ENCODE results near the gene AFAP1L1. TPM values are rescaled to one million over a fixed set of nuclear protein-coding genes. Genes with fewer than 3 reads are reported as not detected.

Gene AFAP1L1
- total RNA-seq, 1 experiment from 2014 or later: 2.2 TPM

DNA sequence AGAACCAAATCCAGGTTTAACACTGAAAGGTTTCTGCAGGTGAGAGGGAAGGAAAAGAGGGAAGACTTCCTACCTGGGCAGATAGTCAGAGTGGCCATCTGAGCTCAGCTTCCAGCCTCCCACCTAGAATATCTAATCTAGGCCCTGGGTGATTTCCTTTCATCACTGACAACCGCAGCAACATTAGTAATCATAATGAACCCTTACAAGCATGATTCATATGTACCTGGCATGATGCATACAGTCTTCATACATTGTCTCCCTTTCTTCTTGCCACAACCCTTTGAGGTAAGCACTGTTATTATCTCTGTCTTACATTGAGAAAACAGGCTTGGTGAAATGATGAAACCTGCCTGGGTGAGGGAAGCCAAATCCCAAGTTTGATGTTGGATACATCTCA is 13.5 kb downstream of the AFAP1L1 start:
- DNase-seq: no peak
- Histone ChIP-seq H3K27me3 (ENCODE audit: control insufficient read depth, insufficient read depth, low read length) (no peaks in the 10 kb centered on the region), H3K36me3 (replicated peaks; ENCODE audit: control insufficient read depth, insufficient read depth, low read length) (no peaks in the 10 kb centered on the region), H3K4me3 (ENCODE audit: insufficient read depth, low read depth, low read length) (no peak overlapping the region)

DNA sequence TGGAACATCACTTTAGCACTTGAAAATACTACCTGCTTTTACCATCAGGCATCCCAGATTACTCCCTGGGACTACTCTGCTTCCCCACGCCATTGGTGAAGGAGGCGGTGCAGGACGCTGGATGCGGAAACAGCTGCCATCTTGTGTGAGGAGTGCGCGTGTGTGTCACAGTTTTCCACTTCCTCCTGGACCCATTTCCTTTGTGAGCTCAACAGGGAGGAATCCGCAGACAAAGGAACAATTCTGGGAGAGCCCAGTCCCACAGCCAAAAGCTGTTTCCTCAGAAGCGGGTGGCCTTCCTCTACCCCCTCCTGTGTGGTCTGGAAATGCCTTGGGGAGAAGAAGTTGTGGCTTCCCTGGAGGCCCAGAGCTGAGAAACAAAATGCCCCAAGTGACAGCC is 16.8 kb downstream of the AFAP1L1 start:
- H3K36me3 ChIP-seq (replicated peaks; ENCODE audit: control insufficient read depth, insufficient read depth, low read length): no peaks in the 10 kb centered on the region
- H3K4me3 ChIP-seq (ENCODE audit: insufficient read depth, low read depth, low read length): no peak overlapping the region
- DNase-seq: no peak
- H3K27me3 ChIP-seq (ENCODE audit: control insufficient read depth, insufficient read depth, low read length): no peaks in the 10 kb centered on the region

DNA sequence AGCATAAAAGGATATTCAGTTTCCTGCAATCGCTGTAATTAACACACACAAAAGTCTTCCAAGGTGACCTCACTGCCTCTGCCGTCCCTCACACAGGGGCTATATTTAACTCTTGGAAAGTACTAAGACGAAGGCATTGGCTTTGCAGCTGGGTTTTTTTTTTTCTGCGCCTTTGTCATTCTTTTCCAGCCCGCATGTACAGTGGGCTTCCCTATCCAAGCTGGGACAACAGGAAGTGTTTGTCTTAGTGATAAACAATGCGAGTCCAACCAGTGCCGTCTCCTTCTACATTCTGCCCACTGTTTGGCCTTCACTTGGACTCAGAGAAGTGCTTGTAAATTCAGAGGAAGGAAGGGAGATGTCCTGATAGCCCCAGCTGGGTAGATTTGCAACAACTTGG is 17.6 kb downstream of the AFAP1L1 start:
- DNase-seq: no peak
- no peaks in the 10 kb centered on the region for H3K27me3 ChIP-seq (ENCODE audit: control insufficient read depth, insufficient read depth, low read length)
- no peaks in the 10 kb centered on the region for H3K36me3 ChIP-seq (replicated peaks; ENCODE audit: control insufficient read depth, insufficient read depth, low read length)
- no peak overlapping the region for H3K4me3 ChIP-seq (ENCODE audit: insufficient read depth, low read depth, low read length)

- DNase-seq: no peak
- no peaks in the 10 kb centered on the region for H3K36me3 ChIP-seq (replicated peaks; ENCODE audit: control insufficient read depth, insufficient read depth, low read length)
- no peak overlapping the region for H3K4me3 ChIP-seq (ENCODE audit: insufficient read depth, low read depth, low read length)
- no peaks in the 10 kb centered on the region for H3K27me3 ChIP-seq (ENCODE audit: control insufficient read depth, insufficient read depth, low read length)
Measured at GRCh38 chr5:149294872-149295829, 23.5 kb downstream of the AFAP1L1 start.

DNA sequence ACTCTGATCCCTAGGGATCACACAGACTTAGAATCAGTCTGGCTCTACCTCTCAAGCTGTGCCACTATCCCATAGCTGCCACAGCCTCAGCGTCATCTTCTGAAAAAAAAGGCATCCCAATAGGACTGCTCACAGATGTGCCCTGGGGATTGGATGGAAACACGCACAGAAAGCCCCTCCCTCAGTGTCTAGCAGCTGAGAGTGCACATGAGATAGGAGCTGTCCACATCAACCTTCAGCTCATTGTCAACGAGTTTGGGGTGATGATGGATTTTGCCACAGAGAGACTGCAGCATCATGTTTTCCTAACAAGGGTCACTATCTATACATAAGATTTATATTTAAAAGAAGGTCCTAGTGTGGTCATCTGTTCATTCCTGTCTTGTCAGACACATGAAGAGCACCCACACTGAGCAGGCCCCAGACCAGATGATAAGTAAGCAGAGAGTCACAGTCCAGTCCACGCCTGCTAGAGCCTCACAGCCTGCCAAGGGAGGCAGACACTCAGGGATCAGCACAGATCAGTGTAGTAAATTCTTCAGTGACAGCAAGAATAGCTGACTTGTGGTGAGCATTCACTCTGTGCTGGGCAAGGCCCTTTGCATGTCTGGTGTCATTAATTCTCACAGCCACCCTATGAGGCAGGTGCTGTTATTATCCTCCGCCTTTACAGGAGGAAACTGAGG is 25.8 kb downstream of the AFAP1L1 start:
- H3K27me3 ChIP-seq (ENCODE audit: control insufficient read depth, insufficient read depth, low read length): no peaks in the 10 kb centered on the region
- no peak for DNase-seq
- H3K4me3 ChIP-seq (ENCODE audit: insufficient read depth, low read depth, low read length): no peak overlapping the region
- H3K36me3 ChIP-seq (replicated peaks; ENCODE audit: control insufficient read depth, insufficient read depth, low read length): no peaks in the 10 kb centered on the region

DNA sequence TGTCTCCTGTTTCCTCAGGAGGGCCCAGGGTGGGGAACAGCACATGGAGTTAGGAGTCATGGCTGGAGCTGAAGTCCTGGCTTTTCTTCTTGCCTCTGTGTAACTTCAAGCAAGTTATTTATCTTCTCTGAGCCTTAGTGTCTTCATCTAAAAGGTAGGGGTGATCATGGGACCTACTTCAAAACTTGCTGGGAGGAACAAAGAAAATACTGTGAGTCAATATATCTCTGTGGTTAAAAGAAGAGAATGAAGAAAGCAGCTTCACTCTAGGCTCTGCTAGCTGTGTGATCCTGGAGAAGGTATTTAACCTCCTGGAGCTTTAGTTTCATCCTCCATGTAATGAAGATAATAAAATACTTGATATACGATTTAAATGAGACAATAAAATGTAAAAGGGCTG is 26.5 kb downstream of the AFAP1L1 start:
- no peak overlapping the region for H3K4me3 ChIP-seq (ENCODE audit: insufficient read depth, low read depth, low read length)
- no peaks in the 10 kb centered on the region for H3K27me3 ChIP-seq (ENCODE audit: control insufficient read depth, insufficient read depth, low read length)
- DNase-seq: no peak
- H3K36me3 ChIP-seq (replicated peaks; ENCODE audit: control insufficient read depth, insufficient read depth, low read length): no peaks in the 10 kb centered on the region

- Histone ChIP-seq H3K27me3 (ENCODE audit: control insufficient read depth, insufficient read depth, low read length) (no peaks in the 10 kb centered on the region), H3K4me3 (ENCODE audit: insufficient read depth, low read depth, low read length) (no peak overlapping the region), H3K36me3 (replicated peaks; ENCODE audit: control insufficient read depth, insufficient read depth, low read length) (no peaks in the 10 kb centered on the region)
- no peak for DNase-seq
Measured at GRCh38 chr5:149298842-149299404, 27.3 kb downstream of the AFAP1L1 start.

GRCh38 chr5:149299451-149300054 is 27.9 kb downstream of the AFAP1L1 start:
- Histone ChIP-seq H3K36me3 (replicated peaks; ENCODE audit: control insufficient read depth, insufficient read depth, low read length) (no peaks in the 10 kb centered on the region), H3K4me3 (ENCODE audit: insufficient read depth, low read depth, low read length) (no peak overlapping the region), H3K27me3 (ENCODE audit: control insufficient read depth, insufficient read depth, low read length) (no peaks in the 10 kb centered on the region)
- DNase-seq: no peak

DNA sequence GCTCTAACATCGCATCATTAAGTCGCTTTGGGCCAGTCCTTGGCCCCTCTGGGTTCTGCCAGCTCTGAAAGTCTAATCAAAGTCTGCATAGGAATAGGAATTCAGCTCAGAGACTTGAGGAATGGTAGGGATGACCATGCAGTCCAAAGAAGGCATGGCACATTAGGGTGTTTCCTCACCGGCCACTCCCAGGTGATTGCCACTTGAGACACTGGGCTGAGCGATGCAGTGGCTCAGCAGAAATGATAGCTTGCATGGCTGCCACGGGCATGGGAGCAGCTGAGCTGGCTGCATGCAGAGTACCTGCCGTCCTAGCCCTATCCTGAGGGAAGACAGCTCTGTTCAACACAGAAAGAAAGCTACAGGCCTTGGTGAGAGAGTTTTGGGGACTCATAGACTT is 28.8 kb downstream of the AFAP1L1 start:
- no peaks in the 10 kb centered on the region for H3K36me3 ChIP-seq (replicated peaks; ENCODE audit: control insufficient read depth, insufficient read depth, low read length)
- DNase-seq: no peak

DNA sequence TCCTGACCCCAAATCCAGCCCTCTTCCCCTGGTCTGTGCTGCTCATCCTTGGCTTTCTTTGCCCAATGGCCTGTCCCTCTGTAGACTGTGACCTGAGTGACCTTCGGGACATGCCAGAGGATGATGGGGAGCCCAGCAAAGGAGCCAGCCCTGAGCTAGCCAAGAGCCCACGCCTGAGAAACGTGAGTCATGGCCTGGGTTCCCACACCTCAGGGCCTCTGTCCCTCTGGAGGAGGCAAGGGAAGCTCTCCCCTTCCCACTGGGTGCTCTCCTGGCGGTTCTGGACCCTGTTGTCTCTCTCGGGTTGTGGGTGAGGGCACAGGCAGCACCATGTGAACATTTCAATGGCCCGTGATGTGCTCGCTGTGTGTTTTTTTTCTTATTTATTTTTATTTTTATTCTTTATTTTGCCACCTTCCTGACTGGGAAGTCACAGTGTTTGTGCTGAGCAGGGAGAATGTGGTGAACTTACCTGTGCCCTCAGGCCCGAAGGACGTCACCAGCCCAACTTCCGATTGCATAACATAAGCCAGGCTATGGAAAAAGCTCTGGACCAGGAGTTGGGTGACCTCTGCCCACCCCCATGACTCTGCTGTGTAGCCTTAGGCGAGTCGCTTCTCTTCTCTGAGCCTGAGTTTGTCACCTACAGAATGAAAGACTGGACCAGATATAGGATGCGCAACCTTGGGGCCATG is 29.5 kb downstream of the AFAP1L1 start:
- Histone ChIP-seq H3K36me3 (replicated peaks; ENCODE audit: control insufficient read depth, insufficient read depth, low read length) (no peaks in the 10 kb centered on the region), H3K27me3 (ENCODE audit: control insufficient read depth, insufficient read depth, low read length) (no peaks in the 10 kb centered on the region), H3K4me3 (ENCODE audit: insufficient read depth, low read depth, low read length) (no peak overlapping the region)
- no peak for DNase-seq

More for the DNA sequence above, 28.8 kb downstream of the AFAP1L1 start:
- Histone ChIP-seq H3K4me3 (ENCODE audit: insufficient read depth, low read depth, low read length) (no peak overlapping the region), H3K27me3 (ENCODE audit: control insufficient read depth, insufficient read depth, low read length) (no peaks in the 10 kb centered on the region)

- no peak overlapping the region for H3K4me3 ChIP-seq (ENCODE audit: insufficient read depth, low read depth, low read length)
- no peaks in the 10 kb centered on the region for H3K36me3 ChIP-seq (replicated peaks; ENCODE audit: control insufficient read depth, insufficient read depth, low read length)
- H3K27me3 ChIP-seq (ENCODE audit: control insufficient read depth, insufficient read depth, low read length): no peaks in the 10 kb centered on the region
- DNase-seq: no peak
Measured at GRCh38 chr5:149301744-149302380, 30.2 kb downstream of the AFAP1L1 start.

DNA sequence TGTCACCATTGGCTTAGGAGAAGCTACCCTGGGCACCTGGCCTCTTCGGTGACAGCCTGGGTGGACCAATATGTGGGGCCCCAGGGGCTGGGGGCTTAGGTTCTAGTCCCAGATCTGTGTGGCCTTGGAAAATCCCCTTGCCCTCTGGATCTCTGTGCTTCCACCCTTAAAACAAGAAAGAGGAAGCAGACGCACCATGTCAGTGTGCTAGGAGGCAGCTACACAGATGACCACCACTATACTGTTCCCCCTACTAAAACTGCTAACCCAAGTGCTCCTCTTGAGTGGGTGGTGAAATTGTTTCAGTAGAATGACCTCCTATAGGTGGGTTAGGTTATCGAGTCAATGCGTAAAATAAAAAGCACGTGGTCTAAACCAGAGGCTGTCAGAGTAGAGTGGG is 31.0 kb downstream of the AFAP1L1 start:
- Histone ChIP-seq H3K27me3 (ENCODE audit: control insufficient read depth, insufficient read depth, low read length) (no peaks in the 10 kb centered on the region), H3K4me3 (ENCODE audit: insufficient read depth, low read depth, low read length) (no peak overlapping the region), H3K36me3 (replicated peaks; ENCODE audit: control insufficient read depth, insufficient read depth, low read length) (no peaks in the 10 kb centered on the region)
- DNase-seq: no peak

DNA sequence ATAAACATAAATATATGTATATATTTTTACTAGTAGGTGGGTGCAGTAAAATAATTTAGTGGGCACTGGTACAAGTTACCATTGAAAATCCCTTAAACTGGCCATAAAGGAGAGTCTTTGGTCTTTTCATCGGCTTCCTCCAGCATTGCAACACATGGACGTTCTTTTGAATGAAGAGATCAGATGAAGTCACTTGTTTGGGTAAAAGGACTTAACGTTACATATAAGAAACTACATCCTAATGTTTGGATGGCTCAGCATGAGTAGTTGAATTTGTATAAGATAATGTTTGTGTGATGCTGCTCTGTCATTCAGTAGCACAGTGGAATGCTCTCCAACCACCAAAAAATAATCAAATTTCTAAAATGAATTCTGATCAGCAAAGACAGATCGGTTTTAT is 31.6 kb downstream of the AFAP1L1 start:
- Histone ChIP-seq H3K36me3 (replicated peaks; ENCODE audit: control insufficient read depth, insufficient read depth, low read length) (no peaks in the 10 kb centered on the region), H3K4me3 (ENCODE audit: insufficient read depth, low read depth, low read length) (no peak overlapping the region), H3K27me3 (ENCODE audit: control insufficient read depth, insufficient read depth, low read length) (no peaks in the 10 kb centered on the region)
- DNase-seq: no peak

All from H7 (cell line).